RWPE1 (cell line): ENCODE results near the gene SLC12A3.
A peak's percentile ranks its signal among the peaks of the same experiment; 100 is the strongest.
"Not testable (repeated sequence)": the region's sequence is repeated elsewhere in the genome, so short reads cannot be mapped to it uniquely, and the experiment has no call there.

ENCODE experiments used
- CTCF ChIA-PET: fragments of 350-600 bp; sonication (Branson Sonifier 250); formaldehyde crosslinking; extraction: SDS; loops from one replicate; lab custom pipeline; 2021; lab: Yijun Ruan, JAX
- POLR2A ChIA-PET: fragments of 400-600 bp; formaldehyde crosslinking; extraction: SDS; loops from one replicate; lab custom pipeline; 2020; ENCODE audit warnings: antibody characterized with exemption; ENCODE audit not compliant: low non-redundant PET; lab: Yijun Ruan, JAX
- DNase-seq: peaks from one replicate; pipeline ENCODE4 v3.0.0; 2012; ENCODE audit warnings: low spot score
- H3K27ac ChIP-seq: fragments of 450-650 bp; 2 replicates; pipeline ENCODE4 v1.5.1; 2017
- CTCF ChIP-seq: fragments of 450-650 bp; conservative IDR thresholded peaks from 2 replicates; pipeline ENCODE4 v1.5.1; 2017; ENCODE audit warnings: low read depth, mild to moderate bottlenecking

SLC12A3 gene

DNA sequence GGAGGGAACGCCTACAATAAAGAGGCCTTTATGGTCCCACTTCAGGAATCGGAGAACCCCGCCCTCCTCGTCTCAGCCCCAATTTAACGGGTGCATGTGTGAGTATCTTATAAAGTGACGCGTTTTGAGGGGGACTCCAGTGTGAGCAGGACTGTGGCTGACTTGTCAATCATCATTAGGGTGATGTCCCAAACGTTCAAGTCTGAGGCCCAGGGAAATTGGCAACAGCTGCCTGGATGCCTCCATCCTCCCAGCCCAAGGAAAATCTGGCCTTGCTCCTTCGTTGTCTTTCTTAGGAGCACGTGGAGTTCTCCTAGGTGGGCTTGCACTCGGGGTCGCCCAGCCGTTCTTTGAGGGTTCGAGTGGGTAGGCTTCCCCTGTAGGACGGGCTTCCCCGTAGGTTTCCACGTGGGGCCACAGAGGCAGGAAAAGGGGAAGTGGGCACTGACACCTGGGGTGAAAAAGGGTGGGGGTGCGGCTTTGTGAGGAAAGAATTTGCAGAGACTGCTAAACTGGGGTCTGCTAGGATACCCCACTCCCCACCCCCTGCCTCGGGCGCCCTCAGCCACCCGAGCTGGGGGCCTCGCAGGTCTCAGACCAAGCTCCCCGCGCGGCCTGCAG is 66.4 kb downstream of the SLC12A3 start:
- peak overlapping the region; percentile 93 for H3K27ac ChIP-seq
- DNase-seq = no peak
- CTCF ChIA-PET = no interaction called here
- no peak for TF ChIP-seq CTCF
- POLR2A ChIA-PET = interaction anchor here (0.6 to 1.4 kb wide), 5 partner anchors 12 to 432 kb away, joined by 3 to 7 read pairs (median 4); no protein-coding TSS in a partner anchor

- H3K27ac ChIP-seq = peak within 1 kb of the TSS; percentile 93
- CTCF ChIA-PET = interaction anchor here (0.6 kb wide), 1 partner anchor 47 kb away, joined by 5 read pairs; no protein-coding TSS in a partner anchor
- no peak for TF ChIP-seq CTCF
- DNase-seq = peak; percentile 100
- POLR2A ChIA-PET = interaction anchor here (0.6 to 1.4 kb wide), 4 partner anchors 13 to 53 kb away, joined by 3 to 7 read pairs (median 4); no protein-coding TSS in a partner anchor
Observed at GRCh38 chr16:56931892-56932720, 67.1 kb downstream of the SLC12A3 start, which contains the start of gene HERPUD1. TSS of gene HERPUD1 (plus strand) at chr16:56932142. CDS start at chr16:56932245, 103 bp downstream.

DNA sequence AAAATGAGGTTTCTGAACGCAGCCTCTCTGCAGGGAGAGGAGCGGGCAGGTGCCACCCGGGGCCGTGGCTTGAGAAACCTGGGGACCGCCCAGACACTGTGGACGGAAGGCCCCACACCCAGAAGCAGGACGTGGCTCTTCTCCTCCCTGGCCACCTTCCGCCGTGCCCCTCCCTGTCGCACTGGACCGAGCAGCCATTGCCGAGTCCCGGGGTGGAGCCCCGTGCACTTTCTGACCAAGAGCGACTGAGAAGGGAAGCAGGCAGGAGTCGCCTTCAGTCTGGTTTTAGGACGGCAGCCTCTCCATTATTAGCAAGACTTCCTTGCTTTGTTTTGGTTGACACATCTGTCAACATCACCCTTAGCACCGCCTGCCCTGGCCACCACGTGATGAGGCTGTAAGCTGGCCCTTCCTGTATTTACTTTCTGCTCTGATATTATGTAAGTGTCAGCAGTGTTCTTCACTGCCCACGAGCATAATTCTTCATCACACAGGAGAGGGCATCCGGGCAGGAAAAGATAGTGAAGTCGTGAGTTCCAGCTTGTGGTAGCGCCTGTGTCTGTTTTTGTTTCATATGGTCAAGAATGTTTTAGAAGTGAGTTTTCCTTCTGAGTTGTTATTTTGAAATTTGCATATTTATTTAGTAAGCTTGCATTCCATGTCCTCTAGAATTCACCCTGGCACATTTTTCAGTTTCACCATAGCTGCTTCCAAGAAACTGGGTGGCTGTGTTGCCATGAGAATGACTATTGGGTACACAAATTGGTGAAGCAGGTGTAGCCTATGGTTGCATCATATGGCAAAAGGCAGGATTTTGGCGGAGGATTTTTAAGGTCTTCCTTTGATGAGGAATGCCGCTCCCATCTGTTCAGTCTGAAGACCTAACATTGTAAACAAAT is 68.0 kb downstream of the SLC12A3 start:
- peak overlapping the region; percentile 93 for H3K27ac ChIP-seq
- no peak for TF ChIP-seq CTCF
- POLR2A ChIA-PET = interaction anchor here (1.4 kb wide), 1 partner anchor 13 kb away, joined by 3 read pairs; no protein-coding TSS in a partner anchor
- CTCF ChIA-PET = interaction anchor here (0.6 kb wide), 1 partner anchor 48 kb away, joined by 5 read pairs; no protein-coding TSS in a partner anchor
- peak; percentile 61 for DNase-seq

- no peak for DNase-seq
- H3K27ac ChIP-seq = no peak overlapping the region
- CTCF ChIA-PET = interaction anchor here (0.7 kb wide), 1 partner anchor 68 kb away, joined by 3 read pairs; no protein-coding TSS in a partner anchor
- POLR2A ChIA-PET = no interaction called here
- no peak for TF ChIP-seq CTCF
Observed at GRCh38 chr16:56933828-56934598, 69.0 kb downstream of the SLC12A3 start.

DNA sequence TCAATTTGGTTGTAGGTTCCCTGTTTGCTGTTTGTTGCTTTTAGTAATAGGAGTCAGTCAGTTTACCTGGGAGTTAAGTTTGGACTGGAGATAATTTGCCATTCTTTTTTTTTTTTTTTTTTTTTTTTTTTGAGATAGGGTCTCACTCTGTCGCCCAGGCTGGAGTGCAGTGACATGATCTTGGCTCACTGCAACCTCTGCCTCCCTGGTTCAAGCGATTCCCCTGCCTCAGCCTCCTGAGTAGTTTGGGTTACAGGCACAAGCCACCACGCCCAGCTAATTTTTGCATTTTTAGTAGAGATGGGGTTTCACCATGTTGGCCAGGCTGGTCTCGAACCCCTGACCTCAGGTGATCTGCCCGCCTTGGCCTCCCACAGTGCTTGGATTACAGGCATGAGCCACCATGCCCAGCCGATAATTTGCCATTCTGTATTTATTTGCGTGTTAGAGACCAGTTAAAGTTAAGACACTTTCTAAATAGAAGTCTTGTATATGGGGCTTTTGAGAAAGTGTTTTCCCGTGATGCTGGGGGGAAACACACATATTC is 69.7 kb downstream of the SLC12A3 start:
- CTCF ChIA-PET = interaction anchor here (0.6 to 0.7 kb wide), 2 partner anchors 44 to 68 kb away, joined by 3 read pairs; no protein-coding TSS in a partner anchor

More for the DNA sequence above, 69.7 kb downstream of the SLC12A3 start:
- DNase-seq, POLR2A ChIA-PET: not testable (repeated sequence)
- H3K27ac ChIP-seq = peak overlapping the region; percentile 42; the same call in 1 of the 2 replicates
